Mesenchymal stem cell (in vitro differentiated cells and primary cell): ENCODE results near the gene ADH4.

Experiments used
- DNase-seq: peaks from one replicate; pipeline ENCODE4 v3.0.0-alpha.2; 2013
- H2AFZ ChIP-seq: one replicate; pipeline ENCODE4 v1.6.1; 2013; ENCODE audit warnings: low read depth, mild to moderate bottlenecking, control low read depth, inconsistent platforms, low read length, moderate library complexity
- H2AK5ac ChIP-seq: 2 replicates; pipeline ENCODE4 v1.6.1; 2013; ENCODE audit warnings: low read length, moderate library complexity, mild to moderate bottlenecking, inconsistent platforms; ENCODE audit not compliant: severe bottlenecking
- H2BK120ac ChIP-seq: one replicate; pipeline ENCODE4 v1.6.1; 2013; ENCODE audit warnings: low read depth, mild to moderate bottlenecking, inconsistent platforms, low read length, moderate library complexity
- H2BK12ac ChIP-seq, 2 experiments: one replicate each; pipeline ENCODE4 v1.6.1; 2013; ENCODE audit warnings: inconsistent platforms in 2 of 2, low read length in 2 of 2, mild to moderate bottlenecking in 2 of 2, moderate library complexity in 2 of 2, control low read depth in 1 of 2
- H2BK15ac ChIP-seq: one replicate; pipeline ENCODE4 v1.6.1; 2013; ENCODE audit warnings: mild to moderate bottlenecking, low read depth, inconsistent platforms; ENCODE audit not compliant: poor library complexity, severe bottlenecking
- H2BK5ac ChIP-seq: 2 replicates; pipeline ENCODE4 v1.6.1; 2013; ENCODE audit warnings: low read depth, mild to moderate bottlenecking, low read length, control low read depth, inconsistent platforms; ENCODE audit not compliant: poor library complexity, severe bottlenecking
- H3K14ac ChIP-seq, 2 experiments: one replicate each; pipeline ENCODE4 v1.6.1; 2013; ENCODE audit warnings: inconsistent platforms in 2 of 2, low read length in 2 of 2, control low read depth in 1 of 2, mild to moderate bottlenecking in 1 of 2, moderate library complexity in 1 of 2
- H3K18ac ChIP-seq, 2 experiments: one replicate each; pipeline ENCODE4 v1.6.1; 2013; ENCODE audit warnings: inconsistent platforms in 2 of 2, low read length in 2 of 2, control low read depth in 1 of 2, low read depth in 1 of 2, mild to moderate bottlenecking in 1 of 2
- H3K23ac ChIP-seq, 2 experiments: one replicate each; pipeline ENCODE4 v1.6.1; 2013; ENCODE audit warnings: inconsistent platforms in 2 of 2, low read length in 2 of 2, mild to moderate bottlenecking in 2 of 2, moderate library complexity in 2 of 2, control low read depth in 1 of 2
- H3K27ac ChIP-seq: 2 replicates; pipeline ENCODE4 v1.5.1; 2013; ENCODE audit warnings: mild to moderate bottlenecking, moderate library complexity, low read length, control low read depth, inconsistent platforms; ENCODE audit not compliant: poor library complexity, severe bottlenecking
- H3K27me3 ChIP-seq, 2 experiments: 2 replicates each; pipeline versions ENCODE4 v1.6.1 to v1.7.0; 2013; ENCODE audit warnings: low read length in 2 of 2, mild to moderate bottlenecking in 2 of 2, moderate library complexity in 2 of 2, control low read depth in 1 of 2, inconsistent platforms in 1 of 2; ENCODE audit not compliant: control insufficient read depth in 1 of 2, insufficient read depth in 1 of 2
- H3K36me3 ChIP-seq, 2 experiments: 2 replicates each; pipeline versions ENCODE4 v1.6.1 to v1.7.0; 2013; ENCODE audit warnings: low read length in 2 of 2, control low read depth in 1 of 2, inconsistent platforms in 1 of 2, low read depth in 1 of 2, mild to moderate bottlenecking in 1 of 2; ENCODE audit not compliant: insufficient read depth in 2 of 2, control insufficient read depth in 1 of 2
- H3K4ac ChIP-seq, 2 experiments: one replicate each; pipeline ENCODE4 v1.6.1; 2013; ENCODE audit warnings: inconsistent platforms in 2 of 2, low read length in 2 of 2, mild to moderate bottlenecking in 2 of 2, moderate library complexity in 2 of 2, control low read depth in 1 of 2, low read depth in 1 of 2
- H3K4me1 ChIP-seq: 2 replicates; pipeline ENCODE4 v1.6.1; 2013; ENCODE audit warnings: low read depth, low read length, control low read depth; ENCODE audit not compliant: control insufficient read depth, insufficient read depth
- H3K4me2 ChIP-seq: 2 replicates; pipeline ENCODE4 v1.6.1; 2013; ENCODE audit warnings: low read length, mild to moderate bottlenecking, inconsistent platforms; ENCODE audit not compliant: poor library complexity, severe bottlenecking
- H3K4me3 ChIP-seq, 2 experiments: 2 replicates each; pipeline versions ENCODE4 v1.5.1 to v1.7.0; 2013; ENCODE audit warnings: low read length in 2 of 2, mild to moderate bottlenecking in 2 of 2, control low read depth in 1 of 2, low read depth in 1 of 2; ENCODE audit not compliant: insufficient read depth in 1 of 2
- H3K79me1 ChIP-seq: replicated peaks from 2 replicates; pipeline ENCODE4 v1.6.1; 2013; ENCODE audit warnings: mild to moderate bottlenecking, control low read depth, low read length, inconsistent platforms; ENCODE audit not compliant: poor library complexity, severe bottlenecking
- H3K9ac ChIP-seq: 2 replicates; pipeline ENCODE4 v1.7.0; 2013; ENCODE audit warnings: mild to moderate bottlenecking, low read length, moderate library complexity
- H3K9me3 ChIP-seq: 2 replicates; pipeline ENCODE4 v1.7.0; 2013; ENCODE audit warnings: mild to moderate bottlenecking, low read length; ENCODE audit not compliant: control insufficient read depth
- H4K8ac ChIP-seq: one replicate; pipeline ENCODE4 v1.6.1; 2013; ENCODE audit warnings: inconsistent platforms, mild to moderate bottlenecking, low read length, moderate library complexity
- H4K91ac ChIP-seq: one replicate; pipeline ENCODE4 v1.6.1; 2013; ENCODE audit warnings: mild to moderate bottlenecking, low read length, inconsistent platforms
- WGBS: methylation state at CpG from one replicate; pipeline ENCODE4 v1.1.7; 2013; ENCODE audit warnings: mixed read lengths; 5-methylcytosine and 5-hydroxymethylcytosine counted together

The ADH4 gene

DNA sequence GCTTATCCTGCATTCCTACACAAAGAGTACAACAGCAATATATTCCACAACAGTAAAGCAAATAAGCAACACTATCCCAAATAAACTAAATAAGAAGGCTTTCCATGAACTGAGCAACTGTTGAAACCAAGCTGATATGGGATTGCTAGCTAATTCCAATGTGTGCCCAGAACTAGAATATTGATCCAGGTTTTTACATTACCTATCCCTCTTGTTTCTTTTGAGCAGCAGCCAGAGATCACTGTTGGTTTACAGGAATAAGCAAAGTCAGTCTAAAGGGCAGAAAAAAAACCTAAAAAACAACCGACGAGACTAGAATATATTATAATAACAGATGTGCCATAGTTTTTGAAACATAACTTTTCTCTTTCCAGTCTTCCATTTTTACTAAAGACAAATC lies 22.4 kb upstream of the ADH4 start:
- Histone ChIP-seq H2AFZ (no peak overlapping the region), H3K36me3 (peaks cover 0 to 5% of the 10 kb centered on the region in 2 experiments), H4K91ac (no peak overlapping the region), H2AK5ac (no peak overlapping the region), H3K23ac (no peak overlapping the region), H3K18ac (no peak overlapping the region), H3K4me2 (no peak overlapping the region), H3K9me3 (peaks cover 14% of the 10 kb centered on the region), H3K79me1 (no peaks in the 10 kb centered on the region), H3K4me3 (no peak overlapping the region), H3K14ac (no peak overlapping the region), H3K27ac (no peak overlapping the region), H2BK120ac (no peak overlapping the region), H4K8ac (no peak overlapping the region), H2BK12ac (no peak overlapping the region), H3K4me1 (no peaks in the 10 kb centered on the region), H3K9ac (no peak overlapping the region), H2BK5ac (no peak overlapping the region), H3K27me3 (no peaks in the 10 kb centered on the region), H2BK15ac (no peak overlapping the region), H3K4ac (no peak overlapping the region)
- no peak for DNase-seq
- WGBS = no CpG with 5 or more reads among the region's 2 CpGs

DNA sequence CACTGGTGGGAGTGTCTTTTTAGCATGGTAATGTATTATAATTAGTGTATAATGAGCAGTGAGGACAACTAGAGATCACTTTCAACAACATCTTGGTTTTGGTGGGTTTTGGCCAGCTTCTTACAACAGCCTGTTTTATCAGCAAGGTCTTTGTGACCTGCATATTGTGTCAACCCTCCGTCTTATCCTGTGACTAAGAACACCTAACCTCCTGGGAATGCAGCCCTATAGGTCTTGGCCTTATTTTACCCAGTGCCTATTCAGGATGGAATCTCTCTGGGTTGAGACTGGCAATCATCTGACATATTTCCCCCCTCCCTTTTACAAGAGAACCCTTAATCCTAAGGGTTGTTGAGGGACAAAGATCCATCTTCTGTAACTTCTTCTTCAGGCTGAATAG lies 21.9 kb upstream of the ADH4 start:
- H2BK5ac ChIP-seq = no peak overlapping the region
- H3K27me3 ChIP-seq = no peaks in the 10 kb centered on the region
- no peak overlapping the region for H3K23ac ChIP-seq
- H4K8ac ChIP-seq = no peak overlapping the region
- H2BK120ac ChIP-seq = no peak overlapping the region
- H3K36me3 ChIP-seq = peaks cover 0 to 7% of the 10 kb centered on the region in 2 experiments
- H3K18ac ChIP-seq = no peak overlapping the region
- no peak overlapping the region for H2BK12ac ChIP-seq
- no peak overlapping the region for H3K4me3 ChIP-seq
- H3K79me1 ChIP-seq = no peaks in the 10 kb centered on the region
- no peak overlapping the region for H2BK15ac ChIP-seq
- H4K91ac ChIP-seq = no peak overlapping the region
- no peak overlapping the region for H3K27ac ChIP-seq
- no peak overlapping the region for H3K4ac ChIP-seq
- WGBS = 68% methylated on average over 1 of the region's 1 CpG
- no peak overlapping the region for H3K4me2 ChIP-seq
- no peak overlapping the region for H3K14ac ChIP-seq
- H2AFZ ChIP-seq = no peak overlapping the region
- H3K4me1 ChIP-seq = no peaks in the 10 kb centered on the region
- H2AK5ac ChIP-seq = no peak overlapping the region
- DNase-seq = no peak
- peaks cover 14% of the 10 kb centered on the region for H3K9me3 ChIP-seq
- H3K9ac ChIP-seq = no peak overlapping the region

DNA sequence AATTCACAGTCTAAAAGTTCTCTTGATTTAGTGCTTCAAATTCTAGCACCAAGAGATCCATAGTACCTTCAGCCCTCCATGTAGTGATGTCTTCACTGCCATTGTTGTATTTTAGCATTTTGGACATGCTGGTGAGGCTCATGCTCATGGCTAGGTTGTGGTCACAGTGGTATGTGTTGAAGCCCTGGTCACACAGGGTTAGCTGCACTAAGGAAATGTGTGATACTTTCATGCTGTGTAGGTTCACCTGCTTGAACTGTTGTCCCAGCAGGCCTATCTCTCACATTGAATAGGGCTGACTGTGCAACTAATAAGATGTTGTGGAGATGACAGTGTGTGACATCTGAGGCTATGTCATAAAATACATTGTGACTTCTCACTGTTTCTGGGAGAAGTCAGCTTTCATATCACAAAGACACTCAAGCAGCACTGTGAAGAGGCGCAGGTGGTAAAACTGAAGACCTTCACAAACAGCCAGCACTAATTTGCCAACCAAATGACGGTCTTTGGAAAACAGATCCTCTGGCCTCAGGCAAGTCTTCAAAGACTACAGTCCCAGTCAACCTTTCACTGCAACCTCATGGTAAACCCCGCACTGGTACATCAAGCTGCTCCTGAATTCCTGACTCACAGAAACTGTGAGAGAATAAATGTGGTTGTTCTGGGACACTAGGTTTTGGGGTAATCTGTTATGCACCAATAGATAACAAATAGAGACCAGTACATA lies 17.4 kb upstream of the ADH4 start:
- no peak overlapping the region for H3K9ac ChIP-seq
- no peak overlapping the region for H3K4me2 ChIP-seq
- no peak overlapping the region for H3K23ac ChIP-seq
- WGBS = 97% methylated on average over 2 of the region's 3 CpGs
- H3K4me3 ChIP-seq = no peak overlapping the region
- no peak overlapping the region for H3K18ac ChIP-seq
- no peak overlapping the region for H2BK5ac ChIP-seq
- H3K4me1 ChIP-seq = no peaks in the 10 kb centered on the region
- peaks cover 2% of the 10 kb centered on the region for H3K9me3 ChIP-seq
- H3K4ac ChIP-seq = no peak overlapping the region
- no peak overlapping the region for H2AK5ac ChIP-seq
- no peak overlapping the region for H3K27ac ChIP-seq
- H3K36me3 ChIP-seq = peaks cover 0 to 7% of the 10 kb centered on the region in 2 experiments
- no peak overlapping the region for H2BK15ac ChIP-seq
- H3K27me3 ChIP-seq = no peaks in the 10 kb centered on the region
- no peak for DNase-seq
- H2BK120ac ChIP-seq = no peak overlapping the region
- H3K14ac ChIP-seq = no peak overlapping the region
- H4K8ac ChIP-seq = no peak overlapping the region
- H3K79me1 ChIP-seq = no peaks in the 10 kb centered on the region
- no peak overlapping the region for H2BK12ac ChIP-seq
- no peak overlapping the region for H2AFZ ChIP-seq
- no peak overlapping the region for H4K91ac ChIP-seq

DNA sequence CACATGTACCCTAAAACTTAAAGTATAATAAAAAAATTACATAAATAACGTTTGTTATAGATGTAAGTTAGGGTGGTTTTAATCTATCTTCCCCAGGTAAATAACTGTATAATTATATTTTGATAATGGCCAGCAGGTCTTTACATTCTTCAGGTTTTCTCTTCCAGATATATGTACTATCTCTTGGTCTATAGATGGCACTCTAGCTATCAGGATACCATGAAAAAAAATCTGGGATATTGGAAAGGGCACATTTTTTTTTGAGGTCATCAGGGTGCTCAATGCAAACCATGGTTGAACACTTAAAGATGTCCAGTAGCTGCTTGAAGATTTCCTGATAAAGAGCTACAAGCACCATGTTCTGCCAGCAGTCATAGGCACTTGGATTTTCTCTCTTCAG lies 15.6 kb upstream of the ADH4 start:
- H2BK12ac ChIP-seq = no peak overlapping the region
- no peaks in the 10 kb centered on the region for H3K79me1 ChIP-seq
- no peak overlapping the region for H3K23ac ChIP-seq
- no peak overlapping the region for H3K4ac ChIP-seq
- no peak overlapping the region for H3K14ac ChIP-seq
- H3K27me3 ChIP-seq = no peaks in the 10 kb centered on the region
- no peak overlapping the region for H2AFZ ChIP-seq
- no peak overlapping the region for H3K27ac ChIP-seq
- peaks cover under 1% of the 10 kb centered on the region for H3K9me3 ChIP-seq
- no peak overlapping the region for H3K4me3 ChIP-seq
- no peak overlapping the region for H2BK5ac ChIP-seq
- H3K4me1 ChIP-seq = no peaks in the 10 kb centered on the region
- H3K36me3 ChIP-seq = peaks cover 0 to 11% of the 10 kb centered on the region in 2 experiments
- no peak overlapping the region for H2BK15ac ChIP-seq
- no CpG with 5 or more reads among the region's 1 CpG for WGBS
- no peak overlapping the region for H3K18ac ChIP-seq
- H3K9ac ChIP-seq = no peak overlapping the region
- no peak overlapping the region for H4K8ac ChIP-seq
- H2BK120ac ChIP-seq = no peak overlapping the region
- no peak overlapping the region for H3K4me2 ChIP-seq
- no peak for DNase-seq
- no peak overlapping the region for H4K91ac ChIP-seq
- no peak overlapping the region for H2AK5ac ChIP-seq
